ENCODE measurements around the gene ERAS. TPM values are rescaled to one million over a fixed set of nuclear protein-coding genes. Genes with fewer than 3 reads are reported as not detected.

The ERAS gene
- total and polyA plus RNA-seq, 4 donors: not detected

DNA sequence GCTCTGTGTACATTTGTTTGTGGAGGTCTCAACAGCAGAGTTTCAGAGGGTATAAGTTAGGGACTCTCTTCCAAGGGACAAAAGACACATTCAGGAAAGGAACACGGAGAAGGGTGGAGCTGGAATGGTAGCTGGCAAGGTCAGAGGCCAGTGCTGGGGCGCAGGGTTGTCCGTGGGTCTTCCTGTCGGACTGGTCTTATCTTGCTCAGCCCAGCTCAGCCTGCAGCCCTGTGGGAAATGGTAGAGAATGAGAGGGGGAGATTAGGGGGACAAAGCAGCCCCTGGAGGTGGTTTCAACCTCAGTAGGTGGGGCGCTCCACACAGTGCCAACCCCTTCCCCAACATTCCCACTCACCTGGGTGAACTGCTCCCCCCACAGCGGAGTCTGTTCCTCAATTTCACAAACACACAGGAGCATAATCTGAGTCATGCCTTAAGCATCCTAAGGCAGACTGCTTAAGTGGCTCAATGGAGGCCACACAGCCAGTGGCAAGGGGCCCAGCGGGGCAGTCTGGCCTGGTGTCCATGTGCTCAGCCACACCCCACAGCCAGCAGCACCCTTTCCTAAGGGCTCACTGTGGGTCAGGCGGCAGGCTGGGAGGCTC is 31.3 kb upstream of the ERAS start:
- Histone ChIP-seq H3K9ac (ENCODE audit: low read depth in 1 of 2, low read length in 2 of 2) (no peak overlapping the region), H3K27me3 (ENCODE audit: control insufficient read depth in 4 of 4, insufficient read depth in 4 of 4, low read length in 3 of 4) (peaks cover 0 to 3% (median 0%) of the 10 kb centered on the region in 4 donors), H3K4me1 (ENCODE audit: control insufficient read depth in 4 of 4, insufficient read depth in 4 of 4, low read length in 3 of 4) (no peaks in the 10 kb centered on the region), H3K9me3 (ENCODE audit: control insufficient read depth in 4 of 4, low read length in 3 of 4) (no peaks in the 10 kb centered on the region), H3K27ac (ENCODE audit: low read depth in 1 of 2, low read length in 2 of 2) (no peak overlapping the region), H3K4me3 (ENCODE audit: low read depth in 1 of 3, low read length in 3 of 3) (no peak overlapping the region), H3K36me3 (ENCODE audit: control insufficient read depth in 4 of 4, insufficient read depth in 3 of 4, low read depth in 1 of 4, low read length in 3 of 4) (no peaks in the 10 kb centered on the region)
- TF ChIP-seq, protein P1, sequence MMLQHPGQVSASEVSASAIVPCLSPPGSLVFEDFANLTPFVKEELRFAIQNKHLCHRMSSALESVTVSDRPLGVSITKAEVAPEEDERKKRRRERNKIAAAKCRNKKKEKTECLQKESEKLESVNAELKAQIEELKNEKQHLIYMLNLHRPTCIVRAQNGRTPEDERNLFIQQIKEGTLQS (IDR thresholded peaks at IDR 0.05): no peak
- TF ChIP-seq EGR1 (IDR thresholded peaks at IDR 0.05; ENCODE audit: low read depth in 2 of 2) (no peak), RXRA (IDR thresholded peaks at IDR 0.05) (no peak), NR2F2 (IDR thresholded peaks at IDR 0.05) (no peak), RAD21 (IDR thresholded peaks at IDR 0.05) (no peak), SP1 (IDR thresholded peaks at IDR 0.05) (no peak), FOXA2 (IDR thresholded peaks at IDR 0.05) (no peak), JUND (IDR thresholded peaks at IDR 0.05) (no peak), HNF4A (conservative IDR thresholded peaks at IDR 0.05) (no peak), YY1 (IDR thresholded peaks at IDR 0.05) (no peak)
- TF ChIP-seq, protein P2, sequence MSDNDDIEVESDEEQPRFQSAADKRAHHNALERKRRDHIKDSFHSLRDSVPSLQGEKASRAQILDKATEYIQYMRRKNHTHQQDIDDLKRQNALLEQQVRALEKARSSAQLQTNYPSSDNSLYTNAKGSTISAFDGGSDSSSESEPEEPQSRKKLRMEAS (IDR thresholded peaks at IDR 0.05): no peak
- TF ChIP-seq, protein P3, sequence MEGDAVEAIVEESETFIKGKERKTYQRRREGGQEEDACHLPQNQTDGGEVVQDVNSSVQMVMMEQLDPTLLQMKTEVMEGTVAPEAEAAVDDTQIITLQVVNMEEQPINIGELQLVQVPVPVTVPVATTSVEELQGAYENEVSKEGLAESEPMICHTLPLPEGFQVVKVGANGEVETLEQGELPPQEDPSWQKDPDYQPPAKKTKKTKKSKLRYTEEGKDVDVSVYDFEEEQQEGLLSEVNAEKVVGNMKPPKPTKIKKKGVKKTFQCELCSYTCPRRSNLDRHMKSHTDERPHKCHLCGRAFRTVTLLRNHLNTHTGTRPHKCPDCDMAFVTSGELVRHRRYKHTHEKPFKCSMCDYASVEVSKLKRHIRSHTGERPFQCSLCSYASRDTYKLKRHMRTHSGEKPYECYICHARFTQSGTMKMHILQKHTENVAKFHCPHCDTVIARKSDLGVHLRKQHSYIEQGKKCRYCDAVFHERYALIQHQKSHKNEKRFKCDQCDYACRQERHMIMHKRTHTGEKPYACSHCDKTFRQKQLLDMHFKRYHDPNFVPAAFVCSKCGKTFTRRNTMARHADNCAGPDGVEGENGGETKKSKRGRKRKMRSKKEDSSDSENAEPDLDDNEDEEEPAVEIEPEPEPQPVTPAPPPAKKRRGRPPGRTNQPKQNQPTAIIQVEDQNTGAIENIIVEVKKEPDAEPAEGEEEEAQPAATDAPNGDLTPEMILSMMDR (IDR thresholded peaks at IDR 0.05; ENCODE audit: low read depth, low read length, missing input control): no peak
- TF ChIP-seq, protein P4, sequence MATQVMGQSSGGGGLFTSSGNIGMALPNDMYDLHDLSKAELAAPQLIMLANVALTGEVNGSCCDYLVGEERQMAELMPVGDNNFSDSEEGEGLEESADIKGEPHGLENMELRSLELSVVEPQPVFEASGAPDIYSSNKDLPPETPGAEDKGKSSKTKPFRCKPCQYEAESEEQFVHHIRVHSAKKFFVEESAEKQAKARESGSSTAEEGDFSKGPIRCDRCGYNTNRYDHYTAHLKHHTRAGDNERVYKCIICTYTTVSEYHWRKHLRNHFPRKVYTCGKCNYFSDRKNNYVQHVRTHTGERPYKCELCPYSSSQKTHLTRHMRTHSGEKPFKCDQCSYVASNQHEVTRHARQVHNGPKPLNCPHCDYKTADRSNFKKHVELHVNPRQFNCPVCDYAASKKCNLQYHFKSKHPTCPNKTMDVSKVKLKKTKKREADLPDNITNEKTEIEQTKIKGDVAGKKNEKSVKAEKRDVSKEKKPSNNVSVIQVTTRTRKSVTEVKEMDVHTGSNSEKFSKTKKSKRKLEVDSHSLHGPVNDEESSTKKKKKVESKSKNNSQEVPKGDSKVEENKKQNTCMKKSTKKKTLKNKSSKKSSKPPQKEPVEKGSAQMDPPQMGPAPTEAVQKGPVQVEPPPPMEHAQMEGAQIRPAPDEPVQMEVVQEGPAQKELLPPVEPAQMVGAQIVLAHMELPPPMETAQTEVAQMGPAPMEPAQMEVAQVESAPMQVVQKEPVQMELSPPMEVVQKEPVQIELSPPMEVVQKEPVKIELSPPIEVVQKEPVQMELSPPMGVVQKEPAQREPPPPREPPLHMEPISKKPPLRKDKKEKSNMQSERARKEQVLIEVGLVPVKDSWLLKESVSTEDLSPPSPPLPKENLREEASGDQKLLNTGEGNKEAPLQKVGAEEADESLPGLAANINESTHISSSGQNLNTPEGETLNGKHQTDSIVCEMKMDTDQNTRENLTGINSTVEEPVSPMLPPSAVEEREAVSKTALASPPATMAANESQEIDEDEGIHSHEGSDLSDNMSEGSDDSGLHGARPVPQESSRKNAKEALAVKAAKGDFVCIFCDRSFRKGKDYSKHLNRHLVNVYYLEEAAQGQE (IDR thresholded peaks at IDR 0.05): no peak
- WGBS: 83% methylated on average over 8 of the region's 8 CpGs
- DNase-seq (ENCODE audit: low spot score): no peak

DNA sequence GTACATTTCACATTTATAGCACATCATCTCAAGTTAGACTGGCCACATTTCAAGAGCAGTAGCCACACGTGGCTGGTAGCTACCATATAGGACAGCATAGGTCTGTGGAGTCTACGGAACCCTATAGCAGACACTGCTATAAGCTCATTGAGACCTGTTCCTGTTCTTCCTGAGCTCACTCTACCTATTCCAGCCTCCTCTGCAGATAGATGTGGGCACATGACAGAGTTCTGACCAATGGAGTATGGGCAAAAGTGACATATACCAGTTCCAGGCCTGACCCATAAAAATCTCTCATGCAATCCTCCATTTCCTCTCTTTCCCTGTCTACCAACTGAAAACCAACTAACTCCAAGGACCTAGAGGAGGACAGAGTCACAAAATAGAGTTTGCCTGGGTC is 28.0 kb upstream of the ERAS start:
- Histone ChIP-seq H3K9ac (ENCODE audit: low read depth in 1 of 2, low read length in 2 of 2) (no peak overlapping the region), H3K9me3 (ENCODE audit: control insufficient read depth in 4 of 4, low read length in 3 of 4) (no peaks in the 10 kb centered on the region), H3K27me3 (ENCODE audit: control insufficient read depth in 4 of 4, insufficient read depth in 4 of 4, low read length in 3 of 4) (no peaks in the 10 kb centered on the region), H3K27ac (ENCODE audit: low read depth in 1 of 2, low read length in 2 of 2) (no peak overlapping the region), H3K4me3 (ENCODE audit: low read depth in 1 of 3, low read length in 3 of 3) (no peak overlapping the region), H3K36me3 (ENCODE audit: control insufficient read depth in 4 of 4, insufficient read depth in 3 of 4, low read depth in 1 of 4, low read length in 3 of 4) (no peaks in the 10 kb centered on the region), H3K4me1 (ENCODE audit: control insufficient read depth in 4 of 4, insufficient read depth in 4 of 4, low read length in 3 of 4) (peaks cover 0 to 14% (median 3%) of the 10 kb centered on the region in 4 donors)
- 85% methylated on average over 2 of the region's 2 CpGs for WGBS
- no peak for TF ChIP-seq TAF1 (conservative IDR thresholded peaks at IDR 0.05)
- no peak for TF ChIP-seq FOXA1 (IDR thresholded peaks at IDR 0.05)
- TF ChIP-seq, protein P2 (IDR thresholded peaks at IDR 0.05): no peak
- no peak for TF ChIP-seq NR2F2 (IDR thresholded peaks at IDR 0.05)
- TF ChIP-seq, protein P5, sequence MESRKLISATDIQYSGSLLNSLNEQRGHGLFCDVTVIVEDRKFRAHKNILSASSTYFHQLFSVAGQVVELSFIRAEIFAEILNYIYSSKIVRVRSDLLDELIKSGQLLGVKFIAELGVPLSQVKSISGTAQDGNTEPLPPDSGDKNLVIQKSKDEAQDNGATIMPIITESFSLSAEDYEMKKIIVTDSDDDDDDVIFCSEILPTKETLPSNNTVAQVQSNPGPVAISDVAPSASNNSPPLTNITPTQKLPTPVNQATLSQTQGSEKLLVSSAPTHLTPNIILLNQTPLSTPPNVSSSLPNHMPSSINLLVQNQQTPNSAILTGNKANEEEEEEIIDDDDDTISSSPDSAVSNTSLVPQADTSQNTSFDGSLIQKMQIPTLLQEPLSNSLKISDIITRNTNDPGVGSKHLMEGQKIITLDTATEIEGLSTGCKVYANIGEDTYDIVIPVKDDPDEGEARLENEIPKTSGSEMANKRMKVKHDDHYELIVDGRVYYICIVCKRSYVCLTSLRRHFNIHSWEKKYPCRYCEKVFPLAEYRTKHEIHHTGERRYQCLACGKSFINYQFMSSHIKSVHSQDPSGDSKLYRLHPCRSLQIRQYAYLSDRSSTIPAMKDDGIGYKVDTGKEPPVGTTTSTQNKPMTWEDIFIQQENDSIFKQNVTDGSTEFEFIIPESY (IDR thresholded peaks at IDR 0.05): no peak
- TF ChIP-seq, protein P3 (IDR thresholded peaks at IDR 0.05; ENCODE audit: low read depth, low read length, missing input control): no peak
- TF ChIP-seq RXRA (IDR thresholded peaks at IDR 0.05): no peak
- no peak for TF ChIP-seq EGR1 (IDR thresholded peaks at IDR 0.05; ENCODE audit: low read depth in 2 of 2)
- TF ChIP-seq, protein P4 (IDR thresholded peaks at IDR 0.05): no peak
- no peak for TF ChIP-seq HNF4A (conservative IDR thresholded peaks at IDR 0.05)
- TF ChIP-seq HNF4G (IDR thresholded peaks at IDR 0.05): no peak
- DNase-seq (ENCODE audit: low spot score): no peak

All from liver (tissue), 9 donors.